ENCODE results near the gene CLEC5A. TPM values are rescaled to one million over a fixed set of nuclear protein-coding genes. Genes with fewer than 3 reads are reported as not detected.
A peak's percentile ranks its signal among the peaks of the same experiment; 100 is the strongest.

The CLEC5A gene
- polyA plus RNA-seq, 3 donors = 9.6 to 15.2 (median 10.0) TPM

GRCh38 chr7:141979568-141979967, 32.8 kb upstream of the CLEC5A start:
- intact Hi-C loops (cut with micrococcal nuclease) = loop anchor here (5.0 to 10.0 kb wide), 4 partner anchors 55 to 208 kb away; no protein-coding TSS in a partner anchor
- Histone ChIP-seq H3K4me2 (replicated peaks; ENCODE audit: extremely low read depth, low read length, poor library complexity, severe bottlenecking) (no peak overlapping the region), H3K9ac (ENCODE audit: insufficient read depth, low read length, poor library complexity, severe bottlenecking) (no peak overlapping the region), H3K79me2 (ENCODE audit: insufficient read depth, low read length) (no peaks in the 10 kb centered on the region), H3K4me3 (replicated peaks in 1 of 3; ENCODE audit: low read depth in 2 of 3, low read length in 3 of 3) (no peak overlapping the region), H3K27me3 (ENCODE audit: control insufficient read depth in 2 of 2, insufficient read depth in 2 of 2, low read length in 2 of 2) (no peaks in the 10 kb centered on the region), H4K20me1 (ENCODE audit: insufficient read depth, low read length) (no peaks in the 10 kb centered on the region), H2AFZ (ENCODE audit: insufficient read depth, low read depth, low read length, poor library complexity, severe bottlenecking) (no peak overlapping the region), H3K9me3 (replicated peaks in 1 of 2; ENCODE audit: control insufficient read depth in 1 of 2, insufficient read depth in 1 of 2, low read length in 2 of 2) (no peaks in the 10 kb centered on the region), H3K36me3 (replicated peaks in 1 of 2; ENCODE audit: control insufficient read depth in 1 of 2, insufficient read depth in 2 of 2, low read length in 2 of 2) (no peaks in the 10 kb centered on the region), H3K4me1 (ENCODE audit: control insufficient read depth in 1 of 2, insufficient read depth in 2 of 2, low read length in 2 of 2) (peaks cover 18 to 23% of the 10 kb centered on the region in 2 donors), H3K27ac (ENCODE audit: low read depth in 1 of 2, low read length in 2 of 2) (no peak overlapping the region)
- peaks cover 0 to 6% (median 2%) of the 10 kb centered on the region in 7 donors for H3K9me3 Mint-ChIP-seq
- peak overlapping the region in 5 of 7 donors; percentile 21 to 77 (median 65) for H3K27ac Mint-ChIP-seq
- no peaks in the 10 kb centered on the region for H3K27me3 Mint-ChIP-seq (ENCODE audit: low read depth in 3 of 3)
- DNase-seq = peak in 1 of 3 donors; percentile 41
- H3K36me3 Mint-ChIP-seq = no peaks in the 10 kb centered on the region
- TF ChIP-seq CTCF (IDR thresholded peaks at IDR 0.05) = no peak
- no CpG with 5 or more reads among the region's 2 CpGs for WGBS (ENCODE audit: insufficient coverage)
- peaks cover 26% of the 10 kb centered on the region for H3K4me1 Mint-ChIP-seq
- peak overlapping the region in 1 of 2 donors; percentile 35 for H3K4me3 Mint-ChIP-seq

GRCh38 chr7:141978351-141978750, 31.6 kb upstream of the CLEC5A start:
- Histone ChIP-seq H4K20me1 (ENCODE audit: insufficient read depth, low read length) (no peaks in the 10 kb centered on the region), H3K4me3 (replicated peaks in 1 of 3; ENCODE audit: low read depth in 2 of 3, low read length in 3 of 3) (no peak overlapping the region), H3K36me3 (replicated peaks in 1 of 2; ENCODE audit: control insufficient read depth in 1 of 2, insufficient read depth in 2 of 2, low read length in 2 of 2) (no peaks in the 10 kb centered on the region), H3K4me1 (ENCODE audit: control insufficient read depth in 1 of 2, insufficient read depth in 2 of 2, low read length in 2 of 2) (peaks cover 18 to 23% of the 10 kb centered on the region in 2 donors), H3K4me2 (replicated peaks; ENCODE audit: extremely low read depth, low read length, poor library complexity, severe bottlenecking) (no peak overlapping the region), H3K9ac (ENCODE audit: insufficient read depth, low read length, poor library complexity, severe bottlenecking) (no peak overlapping the region), H3K27ac (ENCODE audit: low read depth in 1 of 2, low read length in 2 of 2) (no peak overlapping the region), H3K27me3 (ENCODE audit: control insufficient read depth in 2 of 2, insufficient read depth in 2 of 2, low read length in 2 of 2) (no peaks in the 10 kb centered on the region), H2AFZ (ENCODE audit: insufficient read depth, low read depth, low read length, poor library complexity, severe bottlenecking) (no peak overlapping the region), H3K9me3 (replicated peaks in 1 of 2; ENCODE audit: control insufficient read depth in 1 of 2, insufficient read depth in 1 of 2, low read length in 2 of 2) (no peaks in the 10 kb centered on the region), H3K79me2 (ENCODE audit: insufficient read depth, low read length) (no peaks in the 10 kb centered on the region)
- H3K4me1 Mint-ChIP-seq = peaks cover 29% of the 10 kb centered on the region
- peaks cover 0 to 3% (median 2%) of the 10 kb centered on the region in 7 donors for H3K9me3 Mint-ChIP-seq
- no peak overlapping the region for H3K27ac Mint-ChIP-seq
- no peaks in the 10 kb centered on the region for H3K36me3 Mint-ChIP-seq
- no CpG with 5 or more reads among the region's 1 CpG for WGBS (ENCODE audit: insufficient coverage)
- H3K4me3 Mint-ChIP-seq = no peak overlapping the region
- intact Hi-C loops (cut with micrococcal nuclease) = loop anchor here (5.0 to 10.0 kb wide), 4 partner anchors 56 to 209 kb away; no protein-coding TSS in a partner anchor
- TF ChIP-seq CTCF (IDR thresholded peaks at IDR 0.05) = no peak
- H3K27me3 Mint-ChIP-seq (ENCODE audit: low read depth in 3 of 3) = no peaks in the 10 kb centered on the region
- DNase-seq = no peak
